ENCODE measurements around the gene ZDHHC9. TPM values are rescaled to one million over a fixed set of nuclear protein-coding genes. Genes with fewer than 3 reads are reported as not detected.

Gene ZDHHC9
- total RNA-seq = 10 to 100 TPM; 12.7 to 12.9 TPM

DNA sequence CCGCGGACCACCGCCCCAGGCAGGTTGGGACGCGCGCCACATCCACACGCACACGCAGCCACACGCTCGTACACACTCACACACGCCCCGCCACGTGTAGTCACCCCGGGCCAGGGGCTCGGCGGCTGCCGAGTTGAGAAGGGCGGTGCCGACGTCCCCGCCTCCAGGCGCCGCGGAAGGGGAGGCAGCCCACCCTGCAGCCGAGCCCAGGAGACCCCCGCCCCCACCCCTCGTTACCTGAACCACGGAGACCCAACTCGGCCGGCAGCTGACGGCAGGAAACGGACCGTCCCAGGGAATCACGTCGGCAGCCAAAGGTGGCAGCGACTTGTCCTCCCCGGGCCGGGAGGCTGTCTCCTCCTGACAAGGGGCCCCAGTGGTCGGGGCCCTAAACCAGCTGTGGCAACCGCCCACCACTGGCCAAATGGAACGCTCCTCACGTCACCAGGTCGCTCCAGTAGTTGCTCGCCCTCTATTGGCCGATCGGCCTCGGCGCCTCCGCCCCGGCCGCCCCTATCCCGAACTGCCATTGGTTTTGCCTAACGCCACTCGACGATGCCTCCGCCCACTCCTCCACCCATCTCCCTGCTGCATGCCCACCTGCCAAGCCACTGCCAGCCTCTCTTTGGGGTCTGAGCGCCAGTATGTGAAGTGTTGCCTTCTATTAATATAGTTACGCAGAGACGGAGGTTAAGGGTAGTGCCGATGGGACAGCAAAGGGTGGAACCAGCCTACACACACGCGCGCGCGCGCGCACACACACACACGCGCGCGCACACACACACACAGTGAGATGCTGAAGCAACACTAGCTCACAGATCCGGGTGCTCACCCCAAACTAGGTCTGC, at the start of gene ZDHHC9:
TSS of gene ZDHHC9 (minus strand) at position 428 of the 848 bp plus-strand sequence. CDS start 1,941 bp downstream, outside the sequence.
- H3K27me3 ChIP-seq = no peaks in the 10 kb centered on the region
- intact Hi-C loops (cut with DNase I) = no loop called here
- no peaks in the 10 kb centered on the region for H3K9me3 ChIP-seq

DNA sequence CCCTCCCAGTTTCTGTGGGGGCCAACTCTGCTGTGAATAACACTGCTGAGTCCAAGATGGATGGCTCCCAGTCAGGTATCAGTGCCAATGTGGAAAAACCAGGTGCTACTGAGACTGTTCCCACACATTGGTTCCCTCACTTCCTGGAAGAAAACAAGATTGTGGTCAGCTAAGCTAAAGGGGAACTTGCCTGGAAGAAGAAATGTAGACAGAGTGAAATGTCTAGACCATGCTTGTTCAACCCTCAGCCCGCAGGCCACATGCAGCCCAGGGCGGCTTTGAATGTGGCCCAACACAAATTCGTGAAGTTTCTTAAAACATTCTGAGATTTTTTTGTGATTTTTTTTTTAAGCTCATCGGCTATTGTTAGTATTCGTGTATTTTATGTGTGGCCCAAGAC, 33.7 kb upstream of the ZDHHC9 start:
- intact Hi-C loops (cut with DNase I) = no loop called here
- ATAC-seq (no peak), DNase-seq (no peak)
- H3K9me3 ChIP-seq = no peaks in the 10 kb centered on the region
- TF ChIP-seq POLR2A (IDR thresholded peaks at IDR 0.05) (no peak), CTCF (IDR thresholded peaks at IDR 0.05) (no peak)
- 85 to 88% methylated on average over 5 of the region's 5 CpGs for WGBS, 2 donors
- H3K27ac ChIP-seq = no peak overlapping the region
- H3K4me3 ChIP-seq = no peak overlapping the region
- no peaks in the 10 kb centered on the region for H3K27me3 ChIP-seq
- H3K4me1 ChIP-seq = no peaks in the 10 kb centered on the region
- no peaks in the 10 kb centered on the region for H3K36me3 ChIP-seq (replicated peaks in 1 of 2; ENCODE audit: insufficient read depth in 1 of 2, low read depth in 2 of 2)

More for the DNA sequence above, at the start of gene ZDHHC9:
- no peaks in the 10 kb centered on the region for H3K36me3 ChIP-seq (replicated peaks in 1 of 2; ENCODE audit: insufficient read depth in 1 of 2, low read depth in 2 of 2)
- H3K27ac ChIP-seq = peak within 1 kb of the TSS; percentile 54 to 84 (median 74)
- peaks cover 16% of the 10 kb centered on the region for H3K4me1 ChIP-seq
- DNase-seq (peak; percentile 86 to 88 (median 88)), ATAC-seq (peak; percentile 97)
- peak within 1 kb of the TSS; percentile 46 to 75 for H3K4me3 ChIP-seq
- 0% methylated on average over 10 of the region's 72 CpGs; no CpG with 5 or more reads in 1 of the 2 donors for WGBS, 2 donors
- peak in 2 of 3 donors; percentile 49 to 58 for TF ChIP-seq POLR2A (IDR thresholded peaks at IDR 0.05)
- peak in 2 of 7 experiments; percentile 12 to 22 for TF ChIP-seq CTCF (IDR thresholded peaks at IDR 0.05)

- no peak overlapping the region for H3K27ac ChIP-seq
- whole genome bisulfite sequencing, 2 donors = 27% methylated on average over 4 of the region's 4 CpGs; no CpG with 5 or more reads in 1 of the 2 donors
- no peak for ATAC-seq
Observed at GRCh38 chrX:129876771-129877305, 33.2 kb upstream of the ZDHHC9 start.

GRCh38 chrX:129875669-129876068, 32.0 kb upstream of the ZDHHC9 start:
- ATAC-seq (no peak), DNase-seq (peak in 1 of 4 donors; percentile 1)
- intact Hi-C loops (cut with DNase I) = no loop called here
- TF ChIP-seq CTCF (IDR thresholded peaks at IDR 0.05) = no peak
- TF ChIP-seq POLR2A (IDR thresholded peaks at IDR 0.05) = no peak
- Histone ChIP-seq H3K27ac (no peak overlapping the region), H3K27me3 (no peaks in the 10 kb centered on the region), H3K36me3 (replicated peaks in 1 of 2; ENCODE audit: insufficient read depth in 1 of 2, low read depth in 2 of 2) (no peaks in the 10 kb centered on the region), H3K4me3 (no peak overlapping the region), H3K4me1 (no peaks in the 10 kb centered on the region), H3K9me3 (no peaks in the 10 kb centered on the region)
- 7 to 33% methylated on average over 1 to 2 of the region's 3 CpGs for WGBS, 2 donors

More at GRCh38 chrX:129876771-129877305, 33.2 kb upstream of the ZDHHC9 start:
- no peaks in the 10 kb centered on the region for H3K27me3 ChIP-seq
- H3K36me3 ChIP-seq (replicated peaks in 1 of 2; ENCODE audit: insufficient read depth in 1 of 2, low read depth in 2 of 2) = no peaks in the 10 kb centered on the region
- no peak overlapping the region for H3K4me3 ChIP-seq
- no peaks in the 10 kb centered on the region for H3K9me3 ChIP-seq
- intact Hi-C loops (cut with DNase I) = no loop called here
- no peaks in the 10 kb centered on the region for H3K4me1 ChIP-seq
- no peak for TF ChIP-seq POLR2A (IDR thresholded peaks at IDR 0.05)
- TF ChIP-seq CTCF (IDR thresholded peaks at IDR 0.05) = no peak
- DNase-seq = no peak

Data from body of pancreas (tissue), 4 donors.